WTC11 (cell line): ENCODE data around the gene TSKU. TPM values are rescaled to one million over a fixed set of nuclear protein-coding genes. Genes with fewer than 3 reads are reported as not detected.

Experiments used
- ATAC-seq: fragments of 200-7000 bp; cut with Tn5 transposase; 2 replicates; pipeline ENCODE4 v1.10.0; 2021; ENCODE audit warnings: mild to moderate bottlenecking, moderate library complexity
- CTCF ChIA-PET: fragments of 300-600 bp; sonication (Branson Sonifier 250); formaldehyde crosslinking; loops from one replicate; lab custom pipeline; 2021; ENCODE audit warnings: antibody characterized with exemption; lab: Charles Lee
- POLR2A ChIA-PET: fragments of 350-600 bp; sonication (Branson Sonifier 250); formaldehyde crosslinking; loops from one replicate; lab custom pipeline; 2021; ENCODE audit warnings: antibody characterized with exemption; lab: Charles Lee
- DNase-seq: peaks from one replicate; pipeline ENCODE4 v3.0.0; 2021; ENCODE audit warnings: low spot score
- H3K27ac Mint-ChIP-seq: 2 replicates; pipeline ENCODE4 v1.8.0; 2021; ENCODE audit warnings: mixed read lengths
- H3K27me3 Mint-ChIP-seq: 2 replicates; pipeline ENCODE4 v1.8.0; 2021; ENCODE audit warnings: low read depth, mild to moderate bottlenecking, moderate library complexity, mixed read lengths
- H3K36me3 Mint-ChIP-seq: 2 replicates; pipeline ENCODE4 v1.8.0; 2021; ENCODE audit warnings: mixed read lengths
- H3K4me1 Mint-ChIP-seq: 2 replicates; pipeline ENCODE4 v1.8.0; 2022; ENCODE audit warnings: mixed read lengths
- H3K4me3 Mint-ChIP-seq: 2 replicates; pipeline ENCODE4 v1.8.0; 2021; ENCODE audit warnings: mild to moderate bottlenecking, moderate library complexity, mixed read lengths
- H3K9me3 Mint-ChIP-seq: 2 replicates; pipeline ENCODE4 v1.8.0; 2021; ENCODE audit warnings: mixed read lengths
- CBFB ChIP-seq: sonication (generic); formaldehyde crosslinking; IDR thresholded peaks from 2 replicates; pipeline ENCODE4 v1.8.1; 2022; ENCODE audit warnings: mild to moderate bottlenecking, low read depth, missing genetic modification reagents
- GABPB1 ChIP-seq: sonication (generic); formaldehyde crosslinking; IDR thresholded peaks from 2 replicates; pipeline ENCODE4 v1.8.1; 2023; ENCODE audit warnings: mild to moderate bottlenecking, missing genetic modification reagents
- NR1H2 ChIP-seq: sonication (generic); formaldehyde crosslinking; IDR thresholded peaks from 2 replicates; pipeline ENCODE4 v1.9.0; 2021; ENCODE audit warnings: mild to moderate bottlenecking, moderate library complexity, missing genetic modification reagents
- PRRX2 ChIP-seq: fragments of 250-450 bp; sonication (Bioruptor Pico); IDR thresholded peaks from 2 replicates; pipeline ENCODE4 v1.8.0; 2021; ENCODE audit warnings: mild to moderate bottlenecking
- ZNF671 ChIP-seq: fragments of 250-450 bp; sonication (Bioruptor Pico); IDR thresholded peaks from 2 replicates; pipeline ENCODE4 v1.8.0; 2021; ENCODE audit warnings: mild to moderate bottlenecking
- total RNA-seq: library from RNA; stranded (reverse); gene quantifications from 3 replicates; pipeline ENCODE4 v1.2.3, GENCODE V29; 2021
- TF ChIP-seq, protein P1 (sequence below): sonication (generic); formaldehyde crosslinking; IDR thresholded peaks from 2 replicates; pipeline ENCODE4 v1.8.1; 2022; ENCODE audit warnings: mild to moderate bottlenecking, moderate library complexity, missing genetic modification reagents
- TF ChIP-seq, protein P2 (sequence below): fragments of 250-450 bp; sonication (Bioruptor Pico); IDR thresholded peaks from 2 replicates; pipeline ENCODE4 v1.9.0; 2021; ENCODE audit warnings: mild to moderate bottlenecking, borderline replicate concordance
- TF ChIP-seq, protein P3 (sequence below): sonication (generic); formaldehyde crosslinking; IDR thresholded peaks from 2 replicates; pipeline ENCODE4 v1.8.1; 2022; ENCODE audit warnings: low read depth, mild to moderate bottlenecking, moderate library complexity, missing genetic modification reagents, borderline replicate concordance
- TF ChIP-seq, protein P4 (sequence below): sonication (generic); formaldehyde crosslinking; IDR thresholded peaks from 2 replicates; pipeline ENCODE4 v1.8.0; 2023; ENCODE audit warnings: missing genetic modification reagents, mild to moderate bottlenecking, borderline replicate concordance
- TF ChIP-seq, protein P5 (sequence below): sonication (generic); formaldehyde crosslinking; IDR thresholded peaks from 2 replicates; pipeline ENCODE4 v1.8.1; 2022; ENCODE audit warnings: mild to moderate bottlenecking, missing genetic modification reagents, moderate library complexity, borderline replicate concordance
- TF ChIP-seq, protein P6 (sequence below): sonication (generic); formaldehyde crosslinking; IDR thresholded peaks from 2 replicates; pipeline ENCODE4 v1.8.0; 2022; ENCODE audit warnings: mild to moderate bottlenecking, missing genetic modification reagents
- TF ChIP-seq, protein P7 (sequence below): sonication (generic); formaldehyde crosslinking; conservative IDR thresholded peaks from 2 replicates; pipeline ENCODE4 v1.8.1; 2022; ENCODE audit warnings: mild to moderate bottlenecking, missing genetic modification reagents
- TF ChIP-seq, protein P8 (sequence below): sonication (generic); formaldehyde crosslinking; IDR thresholded peaks from 2 replicates; pipeline ENCODE4 v1.8.1; 2023; ENCODE audit warnings: mild to moderate bottlenecking, missing genetic modification reagents
- TF ChIP-seq, protein P9 (sequence below): sonication (generic); formaldehyde crosslinking; IDR thresholded peaks from 2 replicates; pipeline ENCODE4 v1.8.0; 2023; ENCODE audit warnings: mild to moderate bottlenecking, missing genetic modification reagents

The TSKU gene
- total RNA-seq, 1 experiment from 2014 or later, result 30.3 TPM

DNA sequence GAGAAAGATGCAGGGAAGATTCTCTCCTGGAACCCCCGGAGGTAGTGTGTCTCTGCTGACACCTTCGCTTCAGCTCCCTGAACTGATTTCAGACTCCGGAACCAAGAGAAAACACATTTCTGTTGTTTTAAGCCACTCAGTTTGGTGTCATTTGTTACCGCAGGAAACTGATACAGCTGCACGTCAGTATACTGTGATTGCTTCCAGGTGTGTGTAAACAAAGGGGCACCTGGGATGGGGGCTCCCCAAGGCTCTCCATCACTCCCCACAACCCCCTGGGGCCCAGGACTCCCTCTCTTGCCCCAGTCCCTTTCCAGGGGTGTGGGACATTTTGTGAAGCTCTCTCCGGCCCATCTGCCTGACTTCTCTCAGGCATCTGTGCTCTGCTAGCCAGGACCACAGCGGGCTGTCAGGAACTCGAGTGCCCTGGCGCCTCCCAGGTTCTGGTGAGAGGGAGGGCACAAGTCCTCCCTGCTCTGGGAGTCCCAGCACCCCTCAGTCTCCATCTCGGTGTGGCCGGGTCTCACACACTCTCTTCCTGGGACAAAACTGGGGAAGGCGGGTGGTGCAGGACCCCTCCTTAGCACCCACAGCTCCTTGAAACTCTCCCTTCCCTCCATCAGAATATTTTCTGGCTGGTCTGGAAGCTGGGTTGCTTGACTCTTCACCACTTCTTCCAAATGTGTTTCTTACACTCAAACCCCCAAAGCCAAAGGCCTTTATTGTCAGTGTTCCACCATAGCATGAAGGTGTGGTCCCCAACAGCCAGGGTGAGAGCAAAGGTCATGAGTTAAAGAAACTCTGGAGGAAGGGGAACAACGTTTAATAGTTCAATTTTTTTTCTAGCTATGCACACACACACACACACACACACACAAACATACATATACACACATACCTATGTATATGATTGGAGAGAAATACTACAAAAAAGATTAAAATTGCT, 35.0 kb upstream of the TSKU start (continued):
- TF ChIP-seq, protein P1, sequence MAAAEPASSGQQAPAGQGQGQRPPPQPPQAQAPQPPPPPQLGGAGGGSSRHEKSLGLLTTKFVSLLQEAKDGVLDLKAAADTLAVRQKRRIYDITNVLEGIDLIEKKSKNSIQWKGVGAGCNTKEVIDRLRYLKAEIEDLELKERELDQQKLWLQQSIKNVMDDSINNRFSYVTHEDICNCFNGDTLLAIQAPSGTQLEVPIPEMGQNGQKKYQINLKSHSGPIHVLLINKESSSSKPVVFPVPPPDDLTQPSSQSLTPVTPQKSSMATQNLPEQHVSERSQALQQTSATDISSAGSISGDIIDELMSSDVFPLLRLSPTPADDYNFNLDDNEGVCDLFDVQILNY (CRISPR knock-in tag), result no peak
- no peak for TF ChIP-seq CBFB (CRISPR knock-in tag)
- TF ChIP-seq, protein P2, sequence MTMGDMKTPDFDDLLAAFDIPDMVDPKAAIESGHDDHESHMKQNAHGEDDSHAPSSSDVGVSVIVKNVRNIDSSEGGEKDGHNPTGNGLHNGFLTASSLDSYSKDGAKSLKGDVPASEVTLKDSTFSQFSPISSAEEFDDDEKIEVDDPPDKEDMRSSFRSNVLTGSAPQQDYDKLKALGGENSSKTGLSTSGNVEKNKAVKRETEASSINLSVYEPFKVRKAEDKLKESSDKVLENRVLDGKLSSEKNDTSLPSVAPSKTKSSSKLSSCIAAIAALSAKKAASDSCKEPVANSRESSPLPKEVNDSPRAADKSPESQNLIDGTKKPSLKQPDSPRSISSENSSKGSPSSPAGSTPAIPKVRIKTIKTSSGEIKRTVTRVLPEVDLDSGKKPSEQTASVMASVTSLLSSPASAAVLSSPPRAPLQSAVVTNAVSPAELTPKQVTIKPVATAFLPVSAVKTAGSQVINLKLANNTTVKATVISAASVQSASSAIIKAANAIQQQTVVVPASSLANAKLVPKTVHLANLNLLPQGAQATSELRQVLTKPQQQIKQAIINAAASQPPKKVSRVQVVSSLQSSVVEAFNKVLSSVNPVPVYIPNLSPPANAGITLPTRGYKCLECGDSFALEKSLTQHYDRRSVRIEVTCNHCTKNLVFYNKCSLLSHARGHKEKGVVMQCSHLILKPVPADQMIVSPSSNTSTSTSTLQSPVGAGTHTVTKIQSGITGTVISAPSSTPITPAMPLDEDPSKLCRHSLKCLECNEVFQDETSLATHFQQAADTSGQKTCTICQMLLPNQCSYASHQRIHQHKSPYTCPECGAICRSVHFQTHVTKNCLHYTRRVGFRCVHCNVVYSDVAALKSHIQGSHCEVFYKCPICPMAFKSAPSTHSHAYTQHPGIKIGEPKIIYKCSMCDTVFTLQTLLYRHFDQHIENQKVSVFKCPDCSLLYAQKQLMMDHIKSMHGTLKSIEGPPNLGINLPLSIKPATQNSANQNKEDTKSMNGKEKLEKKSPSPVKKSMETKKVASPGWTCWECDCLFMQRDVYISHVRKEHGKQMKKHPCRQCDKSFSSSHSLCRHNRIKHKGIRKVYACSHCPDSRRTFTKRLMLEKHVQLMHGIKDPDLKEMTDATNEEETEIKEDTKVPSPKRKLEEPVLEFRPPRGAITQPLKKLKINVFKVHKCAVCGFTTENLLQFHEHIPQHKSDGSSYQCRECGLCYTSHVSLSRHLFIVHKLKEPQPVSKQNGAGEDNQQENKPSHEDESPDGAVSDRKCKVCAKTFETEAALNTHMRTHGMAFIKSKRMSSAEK (CRISPR knock-in tag), result no peak
- TF ChIP-seq, protein P3, sequence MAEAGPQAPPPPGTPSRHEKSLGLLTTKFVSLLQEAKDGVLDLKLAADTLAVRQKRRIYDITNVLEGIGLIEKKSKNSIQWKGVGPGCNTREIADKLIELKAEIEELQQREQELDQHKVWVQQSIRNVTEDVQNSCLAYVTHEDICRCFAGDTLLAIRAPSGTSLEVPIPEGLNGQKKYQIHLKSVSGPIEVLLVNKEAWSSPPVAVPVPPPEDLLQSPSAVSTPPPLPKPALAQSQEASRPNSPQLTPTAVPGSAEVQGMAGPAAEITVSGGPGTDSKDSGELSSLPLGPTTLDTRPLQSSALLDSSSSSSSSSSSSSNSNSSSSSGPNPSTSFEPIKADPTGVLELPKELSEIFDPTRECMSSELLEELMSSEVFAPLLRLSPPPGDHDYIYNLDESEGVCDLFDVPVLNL, result no peak
- TF ChIP-seq, protein P4, sequence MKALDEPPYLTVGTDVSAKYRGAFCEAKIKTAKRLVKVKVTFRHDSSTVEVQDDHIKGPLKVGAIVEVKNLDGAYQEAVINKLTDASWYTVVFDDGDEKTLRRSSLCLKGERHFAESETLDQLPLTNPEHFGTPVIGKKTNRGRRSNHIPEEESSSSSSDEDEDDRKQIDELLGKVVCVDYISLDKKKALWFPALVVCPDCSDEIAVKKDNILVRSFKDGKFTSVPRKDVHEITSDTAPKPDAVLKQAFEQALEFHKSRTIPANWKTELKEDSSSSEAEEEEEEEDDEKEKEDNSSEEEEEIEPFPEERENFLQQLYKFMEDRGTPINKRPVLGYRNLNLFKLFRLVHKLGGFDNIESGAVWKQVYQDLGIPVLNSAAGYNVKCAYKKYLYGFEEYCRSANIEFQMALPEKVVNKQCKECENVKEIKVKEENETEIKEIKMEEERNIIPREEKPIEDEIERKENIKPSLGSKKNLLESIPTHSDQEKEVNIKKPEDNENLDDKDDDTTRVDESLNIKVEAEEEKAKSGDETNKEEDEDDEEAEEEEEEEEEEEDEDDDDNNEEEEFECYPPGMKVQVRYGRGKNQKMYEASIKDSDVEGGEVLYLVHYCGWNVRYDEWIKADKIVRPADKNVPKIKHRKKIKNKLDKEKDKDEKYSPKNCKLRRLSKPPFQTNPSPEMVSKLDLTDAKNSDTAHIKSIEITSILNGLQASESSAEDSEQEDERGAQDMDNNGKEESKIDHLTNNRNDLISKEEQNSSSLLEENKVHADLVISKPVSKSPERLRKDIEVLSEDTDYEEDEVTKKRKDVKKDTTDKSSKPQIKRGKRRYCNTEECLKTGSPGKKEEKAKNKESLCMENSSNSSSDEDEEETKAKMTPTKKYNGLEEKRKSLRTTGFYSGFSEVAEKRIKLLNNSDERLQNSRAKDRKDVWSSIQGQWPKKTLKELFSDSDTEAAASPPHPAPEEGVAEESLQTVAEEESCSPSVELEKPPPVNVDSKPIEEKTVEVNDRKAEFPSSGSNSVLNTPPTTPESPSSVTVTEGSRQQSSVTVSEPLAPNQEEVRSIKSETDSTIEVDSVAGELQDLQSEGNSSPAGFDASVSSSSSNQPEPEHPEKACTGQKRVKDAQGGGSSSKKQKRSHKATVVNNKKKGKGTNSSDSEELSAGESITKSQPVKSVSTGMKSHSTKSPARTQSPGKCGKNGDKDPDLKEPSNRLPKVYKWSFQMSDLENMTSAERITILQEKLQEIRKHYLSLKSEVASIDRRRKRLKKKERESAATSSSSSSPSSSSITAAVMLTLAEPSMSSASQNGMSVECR, result no peak
- TF ChIP-seq, protein P5, sequence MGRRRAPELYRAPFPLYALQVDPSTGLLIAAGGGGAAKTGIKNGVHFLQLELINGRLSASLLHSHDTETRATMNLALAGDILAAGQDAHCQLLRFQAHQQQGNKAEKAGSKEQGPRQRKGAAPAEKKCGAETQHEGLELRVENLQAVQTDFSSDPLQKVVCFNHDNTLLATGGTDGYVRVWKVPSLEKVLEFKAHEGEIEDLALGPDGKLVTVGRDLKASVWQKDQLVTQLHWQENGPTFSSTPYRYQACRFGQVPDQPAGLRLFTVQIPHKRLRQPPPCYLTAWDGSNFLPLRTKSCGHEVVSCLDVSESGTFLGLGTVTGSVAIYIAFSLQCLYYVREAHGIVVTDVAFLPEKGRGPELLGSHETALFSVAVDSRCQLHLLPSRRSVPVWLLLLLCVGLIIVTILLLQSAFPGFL (CRISPR knock-in tag), result no peak
- TF ChIP-seq, protein P6, sequence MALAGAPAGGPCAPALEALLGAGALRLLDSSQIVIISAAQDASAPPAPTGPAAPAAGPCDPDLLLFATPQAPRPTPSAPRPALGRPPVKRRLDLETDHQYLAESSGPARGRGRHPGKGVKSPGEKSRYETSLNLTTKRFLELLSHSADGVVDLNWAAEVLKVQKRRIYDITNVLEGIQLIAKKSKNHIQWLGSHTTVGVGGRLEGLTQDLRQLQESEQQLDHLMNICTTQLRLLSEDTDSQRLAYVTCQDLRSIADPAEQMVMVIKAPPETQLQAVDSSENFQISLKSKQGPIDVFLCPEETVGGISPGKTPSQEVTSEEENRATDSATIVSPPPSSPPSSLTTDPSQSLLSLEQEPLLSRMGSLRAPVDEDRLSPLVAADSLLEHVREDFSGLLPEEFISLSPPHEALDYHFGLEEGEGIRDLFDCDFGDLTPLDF, result no peak

DNA sequence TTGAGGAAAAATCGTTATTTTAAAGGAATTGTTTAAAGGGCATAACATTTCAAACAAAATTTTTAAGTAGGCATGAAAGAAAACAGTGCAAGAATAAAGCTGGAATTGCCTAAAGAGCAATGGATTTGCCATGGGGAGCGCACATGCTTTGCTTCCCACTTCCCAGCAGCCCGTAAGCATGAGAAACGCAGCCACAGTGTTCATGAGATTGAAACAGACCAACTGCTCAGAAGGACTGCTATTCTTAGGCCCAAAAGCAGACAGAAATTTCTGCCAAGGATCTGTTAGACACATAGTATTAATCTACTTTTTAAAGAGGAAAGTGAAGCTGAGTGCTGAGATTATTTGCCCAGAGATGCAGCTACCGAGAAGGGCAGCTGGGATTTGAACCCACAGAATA, 34.2 kb upstream of the TSKU start:
- H3K36me3 Mint-ChIP-seq, result no peaks in the 10 kb centered on the region
- POLR2A ChIA-PET, result no interaction called here
- H3K9me3 Mint-ChIP-seq, result no peaks in the 10 kb centered on the region
- ATAC-seq (no peak), DNase-seq (no peak)
- peaks cover 44% of the 10 kb centered on the region for H3K4me1 Mint-ChIP-seq
- CTCF ChIA-PET, result interaction anchor here (0.6 to 2.2 kb wide), 3 partner anchors 15 to 48 kb away, joined by 3 to 14 read pairs (median 3); no protein-coding TSS in a partner anchor
- no peak overlapping the region for H3K4me3 Mint-ChIP-seq
- H3K27me3 Mint-ChIP-seq, result peaks cover 6% of the 10 kb centered on the region
- H3K27ac Mint-ChIP-seq, result no peak overlapping the region
- TF ChIP-seq ZNF671 (CRISPR knock-in tag) (no peak), GABPB1 (CRISPR knock-in tag) (no peak), NR1H2 (CRISPR knock-in tag) (no peak), PRRX2 (CRISPR knock-in tag) (no peak)
- TF ChIP-seq, protein P7, sequence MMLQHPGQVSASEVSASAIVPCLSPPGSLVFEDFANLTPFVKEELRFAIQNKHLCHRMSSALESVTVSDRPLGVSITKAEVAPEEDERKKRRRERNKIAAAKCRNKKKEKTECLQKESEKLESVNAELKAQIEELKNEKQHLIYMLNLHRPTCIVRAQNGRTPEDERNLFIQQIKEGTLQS, result no peak
- TF ChIP-seq, protein P8, sequence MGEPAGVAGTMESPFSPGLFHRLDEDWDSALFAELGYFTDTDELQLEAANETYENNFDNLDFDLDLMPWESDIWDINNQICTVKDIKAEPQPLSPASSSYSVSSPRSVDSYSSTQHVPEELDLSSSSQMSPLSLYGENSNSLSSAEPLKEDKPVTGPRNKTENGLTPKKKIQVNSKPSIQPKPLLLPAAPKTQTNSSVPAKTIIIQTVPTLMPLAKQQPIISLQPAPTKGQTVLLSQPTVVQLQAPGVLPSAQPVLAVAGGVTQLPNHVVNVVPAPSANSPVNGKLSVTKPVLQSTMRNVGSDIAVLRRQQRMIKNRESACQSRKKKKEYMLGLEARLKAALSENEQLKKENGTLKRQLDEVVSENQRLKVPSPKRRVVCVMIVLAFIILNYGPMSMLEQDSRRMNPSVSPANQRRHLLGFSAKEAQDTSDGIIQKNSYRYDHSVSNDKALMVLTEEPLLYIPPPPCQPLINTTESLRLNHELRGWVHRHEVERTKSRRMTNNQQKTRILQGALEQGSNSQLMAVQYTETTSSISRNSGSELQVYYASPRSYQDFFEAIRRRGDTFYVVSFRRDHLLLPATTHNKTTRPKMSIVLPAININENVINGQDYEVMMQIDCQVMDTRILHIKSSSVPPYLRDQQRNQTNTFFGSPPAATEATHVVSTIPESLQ (CRISPR knock-in tag), result no peak
- TF ChIP-seq, protein P9, sequence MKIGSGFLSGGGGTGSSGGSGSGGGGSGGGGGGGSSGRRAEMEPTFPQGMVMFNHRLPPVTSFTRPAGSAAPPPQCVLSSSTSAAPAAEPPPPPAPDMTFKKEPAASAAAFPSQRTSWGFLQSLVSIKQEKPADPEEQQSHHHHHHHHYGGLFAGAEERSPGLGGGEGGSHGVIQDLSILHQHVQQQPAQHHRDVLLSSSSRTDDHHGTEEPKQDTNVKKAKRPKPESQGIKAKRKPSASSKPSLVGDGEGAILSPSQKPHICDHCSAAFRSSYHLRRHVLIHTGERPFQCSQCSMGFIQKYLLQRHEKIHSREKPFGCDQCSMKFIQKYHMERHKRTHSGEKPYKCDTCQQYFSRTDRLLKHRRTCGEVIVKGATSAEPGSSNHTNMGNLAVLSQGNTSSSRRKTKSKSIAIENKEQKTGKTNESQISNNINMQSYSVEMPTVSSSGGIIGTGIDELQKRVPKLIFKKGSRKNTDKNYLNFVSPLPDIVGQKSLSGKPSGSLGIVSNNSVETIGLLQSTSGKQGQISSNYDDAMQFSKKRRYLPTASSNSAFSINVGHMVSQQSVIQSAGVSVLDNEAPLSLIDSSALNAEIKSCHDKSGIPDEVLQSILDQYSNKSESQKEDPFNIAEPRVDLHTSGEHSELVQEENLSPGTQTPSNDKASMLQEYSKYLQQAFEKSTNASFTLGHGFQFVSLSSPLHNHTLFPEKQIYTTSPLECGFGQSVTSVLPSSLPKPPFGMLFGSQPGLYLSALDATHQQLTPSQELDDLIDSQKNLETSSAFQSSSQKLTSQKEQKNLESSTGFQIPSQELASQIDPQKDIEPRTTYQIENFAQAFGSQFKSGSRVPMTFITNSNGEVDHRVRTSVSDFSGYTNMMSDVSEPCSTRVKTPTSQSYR (CRISPR knock-in tag), result no peak
